Measurements from ENCODE around the gene GAMT.
A peak's percentile ranks its signal among the peaks of the same experiment; 100 is the strongest.

Gene GAMT

GRCh38 chr19:1410136-1410786, 8.9 kb upstream of the GAMT start:
- Histone ChIP-seq H3K4me3 (ENCODE audit: low read length) (no peak overlapping the region), H3K27me3 (ENCODE audit: control insufficient read depth, insufficient read depth, low read length) (no peaks in the 10 kb centered on the region), H3K36me3 (ENCODE audit: control insufficient read depth, insufficient read depth, low read length) (peaks cover 10% of the 10 kb centered on the region; the same call in 1 of the 2 replicates), H3K9me3 (ENCODE audit: control insufficient read depth, insufficient read depth, low read length) (no peaks in the 10 kb centered on the region), H3K27ac (ENCODE audit: low read length) (no peak overlapping the region), H3K4me1 (ENCODE audit: control insufficient read depth, insufficient read depth, low read length) (peaks cover 11% of the 10 kb centered on the region)
- no peak for DNase-seq (ENCODE audit: low read depth, low spot score)
- WGBS (ENCODE audit: insufficient coverage, insufficient read length): no CpG with 5 or more reads among the region's 23 CpGs

- H3K4me3 ChIP-seq (ENCODE audit: low read length): peak overlapping the region; percentile 76; the same call in 1 of the 2 replicates
- H3K4me1 ChIP-seq (ENCODE audit: control insufficient read depth, insufficient read depth, low read length): peaks cover 11% of the 10 kb centered on the region
- no peaks in the 10 kb centered on the region for H3K9me3 ChIP-seq (ENCODE audit: control insufficient read depth, insufficient read depth, low read length)
- peaks cover 10% of the 10 kb centered on the region; the same call in 1 of the 2 replicates for H3K36me3 ChIP-seq (ENCODE audit: control insufficient read depth, insufficient read depth, low read length)
- no peaks in the 10 kb centered on the region for H3K27me3 ChIP-seq (ENCODE audit: control insufficient read depth, insufficient read depth, low read length)
- no peak overlapping the region for H3K27ac ChIP-seq (ENCODE audit: low read length)
- DNase-seq (ENCODE audit: low read depth, low spot score): no peak
- no CpG with 5 or more reads among the region's 33 CpGs for WGBS (ENCODE audit: insufficient coverage, insufficient read length)
Measured at GRCh38 chr19:1409204-1410005, 8.1 kb upstream of the GAMT start.

GRCh38 chr19:1408300-1409203, 7.2 kb upstream of the GAMT start:
- peak overlapping the region; percentile 76 for H3K4me3 ChIP-seq (ENCODE audit: low read length)
- H3K4me1 ChIP-seq (ENCODE audit: control insufficient read depth, insufficient read depth, low read length): peaks cover 11% of the 10 kb centered on the region
- no peak for DNase-seq (ENCODE audit: low read depth, low spot score)
- no peaks in the 10 kb centered on the region for H3K27me3 ChIP-seq (ENCODE audit: control insufficient read depth, insufficient read depth, low read length)
- no peak overlapping the region for H3K27ac ChIP-seq (ENCODE audit: low read length)
- peaks cover 10% of the 10 kb centered on the region; the same call in 1 of the 2 replicates for H3K36me3 ChIP-seq (ENCODE audit: control insufficient read depth, insufficient read depth, low read length)
- WGBS (ENCODE audit: insufficient coverage, insufficient read length): no CpG with 5 or more reads among the region's 69 CpGs
- no peaks in the 10 kb centered on the region for H3K9me3 ChIP-seq (ENCODE audit: control insufficient read depth, insufficient read depth, low read length)

- no peak within 1 kb of the TSS for H3K27ac ChIP-seq (ENCODE audit: low read length)
Measured at GRCh38 chr19:1407528-1408299, 6.4 kb upstream of the GAMT start, which contains the start of gene DAZAP1. Gene DAZAP1 (plus strand): TSS chr19:1407586. CDS start chr19:1407774, 188 bp downstream.

GRCh38 chr19:1406774-1407527, 5.6 kb upstream of the GAMT start:
- no peaks in the 10 kb centered on the region for H3K27me3 ChIP-seq (ENCODE audit: control insufficient read depth, insufficient read depth, low read length)
- no CpG with 5 or more reads among the region's 72 CpGs for WGBS (ENCODE audit: insufficient coverage, insufficient read length)
- H3K36me3 ChIP-seq (ENCODE audit: control insufficient read depth, insufficient read depth, low read length): peaks cover 4% of the 10 kb centered on the region; the same call in 1 of the 2 replicates
- peak; percentile 94 for DNase-seq (ENCODE audit: low read depth, low spot score)
- H3K4me3 ChIP-seq (ENCODE audit: low read length): peak overlapping the region; percentile 76; the same call in 1 of the 2 replicates
- H3K4me1 ChIP-seq (ENCODE audit: control insufficient read depth, insufficient read depth, low read length): peaks cover 13% of the 10 kb centered on the region
- H3K9me3 ChIP-seq (ENCODE audit: control insufficient read depth, insufficient read depth, low read length): no peaks in the 10 kb centered on the region
- no peak overlapping the region for H3K27ac ChIP-seq (ENCODE audit: low read length)

More at GRCh38 chr19:1407528-1408299, 6.4 kb upstream of the GAMT start, which contains the start of gene DAZAP1:
- H3K36me3 ChIP-seq (ENCODE audit: control insufficient read depth, insufficient read depth, low read length): peaks cover 6% of the 10 kb centered on the region; the same call in 1 of the 2 replicates
- H3K27me3 ChIP-seq (ENCODE audit: control insufficient read depth, insufficient read depth, low read length): no peaks in the 10 kb centered on the region
- peak within 1 kb of the TSS; percentile 76 for H3K4me3 ChIP-seq (ENCODE audit: low read length)
- WGBS (ENCODE audit: insufficient coverage, insufficient read length): no CpG with 5 or more reads among the region's 121 CpGs
- H3K4me1 ChIP-seq (ENCODE audit: control insufficient read depth, insufficient read depth, low read length): peaks cover 13% of the 10 kb centered on the region
- no peak for DNase-seq (ENCODE audit: low read depth, low spot score)
- H3K9me3 ChIP-seq (ENCODE audit: control insufficient read depth, insufficient read depth, low read length): no peaks in the 10 kb centered on the region

GRCh38 chr19:1402411-1403070, 1.2 kb upstream of the GAMT start:
- Histone ChIP-seq H3K4me1 (ENCODE audit: control insufficient read depth, insufficient read depth, low read length) (peaks cover 1% of the 10 kb centered on the region), H3K27me3 (ENCODE audit: control insufficient read depth, insufficient read depth, low read length) (no peaks in the 10 kb centered on the region), H3K27ac (ENCODE audit: low read length) (no peak overlapping the region), H3K4me3 (ENCODE audit: low read length) (no peak overlapping the region), H3K9me3 (ENCODE audit: control insufficient read depth, insufficient read depth, low read length) (no peaks in the 10 kb centered on the region), H3K36me3 (ENCODE audit: control insufficient read depth, insufficient read depth, low read length) (no peaks in the 10 kb centered on the region)
- no CpG with 5 or more reads among the region's 25 CpGs for WGBS (ENCODE audit: insufficient coverage, insufficient read length)
- DNase-seq (ENCODE audit: low read depth, low spot score): no peak

- Histone ChIP-seq H3K9me3 (ENCODE audit: control insufficient read depth, insufficient read depth, low read length) (no peaks in the 10 kb centered on the region), H3K27me3 (ENCODE audit: control insufficient read depth, insufficient read depth, low read length) (no peaks in the 10 kb centered on the region), H3K36me3 (ENCODE audit: control insufficient read depth, insufficient read depth, low read length) (no peaks in the 10 kb centered on the region), H3K27ac (ENCODE audit: low read length) (no peak overlapping the region), H3K4me3 (ENCODE audit: low read length) (peak overlapping the region; percentile 84; the same call in 1 of the 2 replicates), H3K4me1 (ENCODE audit: control insufficient read depth, insufficient read depth, low read length) (peaks cover 1% of the 10 kb centered on the region)
- no peak for DNase-seq (ENCODE audit: low read depth, low spot score)
- no CpG with 5 or more reads among the region's 11 CpGs for WGBS (ENCODE audit: insufficient coverage, insufficient read length)
Measured at GRCh38 chr19:1401889-1402217, 511 bp upstream of the GAMT start.

- WGBS (ENCODE audit: insufficient coverage, insufficient read length): no CpG with 5 or more reads among the region's 36 CpGs
- H3K36me3 ChIP-seq (ENCODE audit: control insufficient read depth, insufficient read depth, low read length): no peaks in the 10 kb centered on the region
- H3K27me3 ChIP-seq (ENCODE audit: control insufficient read depth, insufficient read depth, low read length): no peaks in the 10 kb centered on the region
- H3K27ac ChIP-seq (ENCODE audit: low read length): no peak overlapping the region
- H3K4me3 ChIP-seq (ENCODE audit: low read length): peak overlapping the region; percentile 84; the same call in 1 of the 2 replicates
- no peaks in the 10 kb centered on the region for H3K9me3 ChIP-seq (ENCODE audit: control insufficient read depth, insufficient read depth, low read length)
- peaks cover 1% of the 10 kb centered on the region for H3K4me1 ChIP-seq (ENCODE audit: control insufficient read depth, insufficient read depth, low read length)
- DNase-seq (ENCODE audit: low read depth, low spot score): no peak
Measured at GRCh38 chr19:1400281-1401137, 833 bp downstream of the GAMT start.
